ENCODE measurements around the gene DAB2.

Gene DAB2

DNA sequence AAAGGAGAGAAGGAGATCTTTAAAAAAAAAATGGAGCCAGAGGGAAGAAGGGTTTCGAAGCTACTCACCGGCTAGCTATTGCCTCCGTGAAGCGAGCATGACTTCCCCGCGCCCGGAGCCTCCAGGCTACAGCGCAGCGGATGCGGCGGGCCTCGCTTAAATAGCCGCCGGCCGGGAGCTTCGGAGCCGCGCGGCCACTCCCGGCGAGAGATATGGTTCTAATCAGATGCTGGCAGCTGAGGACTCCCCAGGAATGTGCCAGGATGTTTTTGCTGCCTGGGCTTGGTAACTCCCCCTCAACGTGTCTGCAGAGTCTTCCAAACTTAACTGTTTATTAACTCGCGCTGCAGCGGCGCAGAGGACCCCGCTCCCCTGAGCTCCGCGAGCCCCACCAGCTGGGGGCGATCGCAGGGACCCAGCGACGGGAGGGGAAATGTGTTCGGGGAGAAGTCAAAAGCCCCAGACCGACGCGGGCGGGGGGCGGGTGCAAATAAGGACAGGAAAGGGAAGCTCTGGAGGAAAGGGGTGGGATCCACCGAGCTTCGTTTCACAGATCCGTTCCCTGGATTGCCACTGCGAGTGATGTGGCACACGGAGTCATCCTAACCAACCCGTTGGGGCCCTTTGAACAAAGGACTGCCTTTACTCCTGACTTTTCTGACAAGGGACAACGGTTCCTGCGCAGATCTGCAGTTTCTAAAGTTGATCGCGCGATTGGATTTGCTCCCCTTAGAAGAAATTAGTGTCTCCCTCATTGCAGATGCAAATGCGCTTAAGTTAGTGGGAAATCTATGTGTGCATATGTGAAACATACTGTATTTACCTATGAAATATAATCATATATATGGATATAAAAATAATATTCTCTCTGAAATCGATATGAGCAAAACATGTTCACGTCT lies at the start of gene DAB2:
DAB2 (minus strand) TSS at position 245 of the 902 bp plus-strand sequence. CDS start 30,660 bp downstream, outside the sequence.
- DNase-seq (ENCODE audit: low read depth): peak; percentile 13

DNA sequence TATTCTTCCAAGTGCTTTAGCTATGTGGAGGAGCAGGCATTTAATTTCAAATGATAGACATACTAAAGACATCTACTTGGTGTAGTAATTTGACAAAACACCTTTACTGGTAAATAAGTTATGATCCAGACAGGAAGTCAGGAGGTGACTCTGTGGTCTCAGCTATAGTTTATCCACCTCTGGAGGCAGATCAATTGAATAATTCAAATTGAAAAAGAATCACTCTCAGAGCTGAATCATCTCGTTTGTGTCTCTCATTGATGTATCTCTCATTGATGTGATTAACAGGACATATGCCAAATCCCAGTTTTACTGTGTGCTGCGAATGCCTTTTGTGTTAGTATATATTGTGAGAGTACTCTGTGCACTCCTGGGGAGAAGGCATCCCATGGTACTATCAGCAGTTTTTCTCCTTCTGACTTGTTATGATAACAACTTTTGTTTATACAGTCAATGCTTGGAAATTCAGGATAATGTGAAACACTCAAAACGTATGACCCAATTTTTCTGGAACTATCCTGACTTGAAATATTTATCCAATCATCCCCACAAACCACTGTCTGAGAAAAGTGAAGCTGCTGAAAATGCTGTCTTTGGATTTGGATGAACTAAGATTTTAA lies 48.5 kb upstream of the DAB2 start:
- DNase-seq (ENCODE audit: low read depth): no peak

DNA sequence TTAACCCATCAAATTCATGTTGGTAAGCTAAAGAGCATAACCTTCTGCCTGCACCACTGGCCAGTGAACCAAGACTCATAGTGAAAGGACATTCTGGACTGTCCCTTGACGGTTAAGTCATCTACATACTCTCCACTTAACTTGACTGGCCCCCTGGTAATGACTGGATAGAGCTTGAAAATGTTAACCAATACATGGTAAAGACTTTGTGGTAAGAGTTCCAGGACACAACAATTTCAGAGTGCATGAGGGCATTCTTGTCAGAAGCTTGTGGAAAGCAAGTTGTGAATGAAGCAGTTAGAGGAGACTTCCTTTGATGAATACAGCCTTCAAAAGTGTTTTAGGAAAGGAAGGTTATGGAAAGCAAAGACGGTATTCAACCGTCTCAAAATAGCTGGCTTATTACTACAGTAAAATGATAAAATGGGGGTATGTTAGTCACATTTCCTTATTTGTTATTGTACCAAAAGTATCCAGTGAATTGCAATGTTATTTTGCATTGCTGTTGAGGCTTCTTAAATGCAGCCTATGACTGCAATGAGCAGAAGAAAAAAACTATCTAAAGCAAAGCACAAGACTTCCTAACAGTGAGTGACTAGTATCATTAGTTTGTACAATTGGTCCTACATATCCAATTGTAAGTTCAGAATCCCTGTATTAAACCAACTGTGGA lies 47.2 kb upstream of the DAB2 start:
- DNase-seq (ENCODE audit: low read depth): no peak

DNA sequence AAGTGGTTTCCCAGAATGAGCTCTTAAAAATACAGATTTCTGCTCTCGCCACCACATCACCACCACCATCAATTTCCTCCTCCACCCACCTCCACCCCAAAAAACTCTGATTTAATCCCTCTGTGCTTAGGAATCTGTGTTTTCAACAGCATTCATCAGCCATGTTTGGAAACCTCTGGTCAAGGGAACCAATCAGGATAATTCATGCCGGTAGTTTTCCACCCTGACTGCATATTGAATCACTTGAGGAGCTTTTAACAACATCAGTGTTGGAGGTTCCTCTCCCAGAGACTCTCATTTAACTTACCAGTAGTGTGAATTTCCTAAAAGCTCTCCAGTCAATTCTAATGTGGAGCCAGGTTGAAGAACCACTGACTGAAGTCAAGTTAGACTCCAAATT lies 46.0 kb upstream of the DAB2 start:
- DNase-seq (ENCODE audit: low read depth): no peak

DNA sequence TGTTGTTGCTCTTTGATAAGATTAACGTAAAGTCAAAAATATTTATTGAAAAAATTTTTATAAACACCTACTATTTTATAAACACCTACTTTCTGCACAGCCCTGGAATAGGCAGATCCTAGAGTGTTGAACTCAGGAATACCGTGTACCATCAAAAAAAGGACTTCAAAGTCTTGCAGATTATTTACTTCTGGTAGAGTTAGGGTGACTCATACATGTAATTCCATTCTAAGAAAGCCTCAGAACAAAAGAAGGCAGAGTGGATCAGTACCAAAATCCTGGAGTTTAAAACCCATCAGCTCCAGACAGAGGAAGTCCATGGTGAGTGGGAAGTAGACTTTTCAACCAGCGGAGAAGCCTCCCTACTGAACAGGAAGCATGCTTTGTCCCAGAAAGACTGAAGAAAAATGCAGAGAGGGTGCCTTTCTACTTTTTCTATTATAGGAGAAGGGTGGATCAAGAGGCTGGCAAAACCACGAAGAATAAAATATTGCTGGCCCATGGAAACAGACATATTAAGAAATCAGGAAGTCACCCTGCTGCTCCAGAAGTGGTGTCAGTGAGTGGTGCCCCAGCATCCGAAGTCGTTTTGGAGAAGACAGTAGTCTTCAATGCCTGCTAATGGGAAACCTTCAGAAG lies 45.1 kb upstream of the DAB2 start:
- DNase-seq (ENCODE audit: low read depth): no peak

DNA sequence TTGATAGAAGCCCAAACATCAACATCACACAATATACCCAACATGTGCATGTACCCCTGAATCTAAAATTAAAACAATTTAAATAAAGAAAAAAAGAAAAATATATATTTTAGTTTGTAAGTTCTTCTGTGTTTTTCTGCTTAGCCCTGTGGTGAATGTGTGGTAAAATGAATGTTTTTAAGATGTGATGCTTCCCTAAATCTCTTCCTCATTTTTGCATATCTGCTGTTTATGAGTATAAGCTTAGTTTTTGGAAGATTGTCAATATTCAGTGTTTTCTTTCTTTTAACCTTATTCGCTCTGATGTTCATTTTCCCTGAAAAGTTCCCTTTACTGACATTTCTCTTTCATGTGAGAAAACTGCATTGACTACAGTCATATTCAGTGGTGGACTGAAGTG lies 44.4 kb upstream of the DAB2 start:
- no peak for DNase-seq (ENCODE audit: low read depth)

DNA sequence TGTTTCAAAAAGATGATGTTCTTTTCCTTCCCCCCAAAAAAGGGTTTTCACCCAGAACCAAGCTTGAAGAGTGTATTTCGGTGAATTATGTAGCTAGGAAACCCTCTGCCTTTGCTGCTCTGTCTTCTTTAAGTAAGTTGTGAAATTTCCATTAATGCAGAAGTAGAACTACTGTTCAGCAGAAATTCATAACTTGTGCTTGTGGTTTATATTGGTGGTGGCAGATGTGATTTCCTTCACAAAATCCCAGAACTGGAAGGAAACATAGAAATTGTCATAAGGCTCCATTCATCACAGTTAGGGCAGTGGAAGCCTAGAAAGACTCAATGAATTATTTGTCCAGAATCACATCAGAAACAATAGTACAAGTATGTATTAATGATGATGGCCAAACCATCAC lies 42.1 kb upstream of the DAB2 start:
- DNase-seq (ENCODE audit: low read depth): no peak

DNA sequence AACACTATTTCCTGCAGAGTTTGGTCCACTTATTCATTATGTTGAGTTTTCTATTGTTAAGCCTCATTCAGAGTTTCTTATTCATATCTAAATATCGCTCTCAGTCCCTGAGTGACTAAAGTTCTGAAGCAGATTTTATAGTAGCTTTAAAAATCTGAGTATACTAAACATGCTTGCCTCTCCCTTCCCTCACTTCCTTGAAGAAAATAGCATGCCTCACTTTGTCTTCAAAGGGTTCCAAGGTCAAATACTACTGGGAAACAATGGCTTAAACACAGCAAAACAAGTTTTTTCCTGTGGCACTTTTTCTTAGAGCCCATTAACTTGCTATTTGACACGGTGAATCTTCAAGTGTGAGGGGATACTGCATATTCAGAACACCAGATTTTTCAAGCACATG lies 41.1 kb upstream of the DAB2 start:
- DNase-seq (ENCODE audit: low read depth): no peak

DNA sequence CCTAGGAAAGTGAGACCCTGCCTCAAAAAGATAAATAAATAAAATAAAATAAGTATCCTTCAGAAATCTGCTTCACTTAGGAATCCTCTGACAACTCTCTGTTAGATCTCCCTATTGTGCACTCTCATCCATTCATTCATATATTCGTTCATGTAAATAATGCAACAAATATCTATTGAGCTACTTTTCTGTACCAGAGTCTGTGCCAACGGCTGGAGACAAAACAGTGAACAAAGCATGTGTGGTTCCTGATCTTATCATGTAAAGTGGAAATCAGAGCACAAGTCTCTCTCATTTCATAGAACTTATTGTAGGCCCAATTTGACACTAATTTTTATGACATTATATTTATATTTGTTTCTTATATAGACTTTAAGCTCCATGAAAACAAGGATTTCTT lies 40.3 kb upstream of the DAB2 start:
- no peak for DNase-seq (ENCODE audit: low read depth)

DNA sequence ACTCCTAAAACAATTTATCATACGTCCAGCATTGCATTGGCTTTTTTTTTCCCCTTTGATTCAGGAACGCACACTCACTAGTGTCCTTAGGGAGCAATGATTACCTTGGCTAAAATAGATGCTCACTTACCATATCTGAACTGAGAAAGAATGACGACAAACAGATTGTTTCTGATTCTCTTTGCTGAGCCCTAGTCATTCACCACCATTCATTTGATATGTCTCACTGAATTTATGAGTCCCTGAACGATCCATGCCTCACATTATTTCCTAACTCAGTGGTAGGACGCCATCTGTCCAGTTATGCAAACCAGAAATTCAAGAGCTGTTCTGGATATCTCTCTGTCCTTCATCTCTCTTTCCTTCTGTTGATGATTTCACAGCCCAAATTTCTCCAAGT lies 39.3 kb upstream of the DAB2 start:
- DNase-seq (ENCODE audit: low read depth): no peak

DNA sequence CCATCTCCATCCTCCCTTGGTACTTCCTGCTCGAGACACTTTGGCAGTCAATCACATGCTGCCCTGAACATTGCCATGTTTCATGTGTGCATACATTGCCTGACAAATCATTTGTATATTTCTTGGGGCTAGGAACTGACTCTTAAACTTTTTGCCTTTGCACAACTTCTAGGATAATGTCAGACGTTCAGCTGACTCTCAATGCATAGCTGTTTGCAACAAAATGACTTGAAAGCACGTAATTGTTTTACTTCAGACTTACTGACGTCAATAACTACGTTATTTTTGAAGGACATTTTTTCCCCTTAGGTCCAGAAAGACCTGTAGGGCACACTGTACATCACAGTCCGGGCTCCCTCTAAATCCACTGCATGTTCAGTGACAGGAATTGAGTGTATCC lies 37.4 kb upstream of the DAB2 start:
- DNase-seq (ENCODE audit: low read depth): no peak

DNA sequence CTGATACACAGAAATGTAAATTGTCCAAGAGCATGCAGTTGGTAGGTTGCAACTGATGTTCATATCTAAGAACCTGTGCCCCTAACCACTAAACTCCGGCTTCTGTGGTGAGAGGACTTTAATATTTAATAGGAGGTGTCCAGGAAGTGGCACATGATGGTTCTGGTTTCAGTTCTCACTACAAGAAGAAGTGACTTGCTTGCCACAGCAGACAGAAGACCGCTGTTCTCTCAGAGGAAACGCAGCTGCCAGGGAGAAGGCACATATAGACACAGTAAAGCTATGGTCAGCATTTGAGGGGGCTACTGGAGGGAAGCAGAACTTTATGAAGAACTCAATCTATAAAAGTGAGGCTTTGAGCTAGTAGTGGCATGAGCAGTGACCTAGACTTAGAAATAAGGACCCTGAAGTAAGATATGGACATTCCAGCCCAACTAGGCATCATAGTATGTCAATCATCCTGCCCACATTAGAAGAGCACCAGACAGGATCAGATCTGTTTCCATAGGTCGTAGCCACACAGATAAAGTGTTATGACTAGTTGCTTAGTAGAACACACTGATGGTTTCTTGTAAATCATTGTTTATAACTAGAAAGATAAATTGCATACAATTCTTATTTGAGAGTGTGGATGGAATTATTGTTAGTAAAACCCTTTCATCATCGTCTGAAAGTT lies 36.4 kb upstream of the DAB2 start:
- DNase-seq (ENCODE audit: low read depth): no peak

DNA sequence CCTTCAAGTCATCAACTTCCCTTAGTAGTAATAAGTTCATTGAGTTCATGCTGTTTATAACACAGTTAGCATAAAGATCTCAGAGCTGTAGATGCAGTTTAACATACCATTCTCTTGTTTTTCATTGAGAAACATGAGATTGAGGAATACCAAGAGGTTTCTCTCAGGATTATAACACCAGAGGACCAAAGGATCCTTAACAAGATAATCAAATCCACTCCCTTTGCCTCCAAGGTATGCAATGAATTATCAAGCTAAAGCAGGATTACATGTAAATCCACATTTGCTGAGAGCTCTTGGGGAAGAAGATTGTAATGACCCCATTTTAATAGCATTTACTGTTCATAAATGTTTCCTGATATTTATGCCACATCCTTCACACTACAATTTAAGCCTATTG lies 35.1 kb upstream of the DAB2 start:
- DNase-seq (ENCODE audit: low read depth): no peak

DNA sequence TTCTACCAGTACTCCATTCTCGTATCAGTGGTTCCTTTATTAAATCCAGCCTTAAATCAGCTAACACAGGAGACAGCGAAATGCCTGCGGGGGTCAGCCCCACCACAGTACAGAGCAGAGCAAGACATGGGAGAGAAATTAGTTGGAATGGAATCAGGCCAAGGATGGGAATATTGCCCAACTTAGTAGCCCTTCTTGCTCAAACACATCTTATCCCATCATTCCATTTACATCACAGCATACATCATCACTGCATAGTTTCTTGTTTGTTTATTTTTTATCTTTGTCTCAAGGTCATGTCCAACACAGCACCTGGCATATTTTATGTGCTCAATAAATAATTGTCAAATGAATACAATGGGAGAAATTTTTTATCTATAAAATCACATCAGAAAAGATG lies 34.3 kb upstream of the DAB2 start:
- DNase-seq (ENCODE audit: low read depth): no peak

DNA sequence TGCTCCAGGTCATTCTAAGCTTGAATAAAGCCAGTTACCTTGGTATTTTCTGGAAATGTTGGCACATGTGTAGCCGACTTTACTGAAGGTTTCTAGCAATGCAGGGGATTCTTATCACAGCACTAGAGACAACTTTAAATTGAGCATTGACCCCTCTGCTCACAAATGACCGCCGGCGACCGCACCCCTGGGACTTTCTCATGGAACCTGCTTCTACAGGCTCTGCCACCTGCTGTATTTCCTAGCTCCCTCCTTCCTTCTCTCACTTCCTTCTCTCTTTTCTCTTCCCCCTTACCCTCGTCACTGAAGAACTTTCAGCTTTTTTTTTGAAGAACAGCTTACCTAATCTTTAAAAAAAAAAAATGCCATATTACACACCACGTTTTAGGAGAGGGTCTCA lies 30.9 kb upstream of the DAB2 start:
- no peak for DNase-seq (ENCODE audit: low read depth)

DNA sequence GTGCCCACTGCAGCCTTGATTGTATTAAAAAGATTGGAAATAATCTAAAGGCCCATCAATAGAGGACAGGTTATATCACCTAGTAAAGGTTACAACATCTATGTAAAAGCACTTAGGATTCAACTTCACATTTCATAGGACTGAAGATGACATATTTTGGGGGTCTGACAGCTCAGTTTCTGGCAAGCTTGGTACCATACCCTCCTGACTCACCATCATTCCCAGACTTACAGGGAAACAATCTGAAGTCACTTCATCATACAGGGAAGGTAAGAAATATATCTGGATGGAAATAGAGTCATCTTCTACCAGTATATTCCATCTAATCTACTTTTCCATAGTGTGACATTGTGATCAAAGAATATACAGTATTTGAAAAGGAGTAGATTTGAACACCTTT lies 28.8 kb upstream of the DAB2 start:
- no peak for DNase-seq (ENCODE audit: low read depth)

DNA sequence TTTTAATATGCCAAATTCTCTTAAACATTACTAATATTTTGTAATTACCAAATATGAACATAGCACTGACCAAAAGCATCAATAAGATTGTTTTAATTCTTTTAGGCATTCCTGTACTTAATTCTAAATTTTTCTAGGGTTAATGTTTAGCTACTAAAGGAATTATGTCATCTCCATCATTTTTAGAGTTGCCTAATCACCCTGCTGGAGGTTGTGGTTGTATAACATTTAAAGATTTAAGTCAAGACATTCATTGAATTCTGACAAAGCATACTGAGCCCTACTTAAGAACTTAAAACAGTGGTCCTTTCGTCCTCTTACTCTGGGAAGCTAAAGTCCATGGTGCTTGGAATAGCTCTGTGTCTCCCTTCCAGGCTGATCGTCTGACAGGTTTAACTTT lies 28.1 kb upstream of the DAB2 start:
- DNase-seq (ENCODE audit: low read depth): no peak

DNA sequence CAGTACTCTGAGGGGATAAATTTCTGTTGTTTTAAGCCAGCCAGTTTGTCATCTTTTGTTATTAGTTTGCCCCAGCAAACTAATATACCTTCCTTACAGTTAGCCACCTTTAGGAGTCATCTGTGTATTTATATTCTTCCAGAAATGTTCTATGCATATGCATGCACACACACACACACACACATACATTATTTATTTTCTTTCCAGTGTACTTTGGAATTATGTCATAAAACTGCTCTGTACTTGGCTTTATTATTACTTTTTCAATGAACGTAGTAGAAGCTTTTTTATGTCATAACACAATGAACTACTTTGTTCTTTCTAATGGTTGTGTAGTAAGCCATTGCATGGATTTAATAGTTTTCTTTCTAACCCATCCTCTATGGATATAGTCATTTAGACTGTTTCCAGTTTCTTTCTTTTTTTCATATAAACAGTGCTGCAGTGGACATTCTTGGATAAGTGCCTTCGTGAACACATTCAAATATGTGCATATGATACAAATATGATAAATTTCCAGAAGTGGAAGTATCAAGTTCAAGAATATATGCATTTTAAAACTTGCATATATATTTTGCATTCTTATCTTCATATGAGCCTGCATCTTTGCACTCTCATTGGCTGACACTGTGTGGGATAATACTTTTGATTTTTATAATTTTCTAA lies 26.6 kb upstream of the DAB2 start:
- no peak for DNase-seq (ENCODE audit: low read depth)

DNA sequence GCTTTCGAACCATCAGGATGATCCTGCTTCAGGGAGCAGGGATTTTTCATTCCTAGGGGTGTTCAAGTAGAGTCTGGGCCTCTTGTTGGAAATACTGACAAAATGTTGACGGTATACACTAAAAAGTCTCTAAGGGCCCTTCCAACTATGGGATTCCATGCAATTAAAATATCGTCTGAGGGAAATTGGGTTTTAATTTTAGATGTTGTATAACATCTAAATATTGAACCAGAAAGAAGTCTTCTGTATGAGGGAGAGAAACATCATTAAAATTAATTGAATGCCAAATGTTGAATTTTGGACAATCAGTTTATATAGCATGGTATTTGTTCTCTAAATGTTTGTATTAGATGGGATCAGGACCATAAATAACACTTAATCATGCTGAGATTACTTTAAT lies 25.7 kb upstream of the DAB2 start:
- DNase-seq (ENCODE audit: low read depth): no peak

DNA sequence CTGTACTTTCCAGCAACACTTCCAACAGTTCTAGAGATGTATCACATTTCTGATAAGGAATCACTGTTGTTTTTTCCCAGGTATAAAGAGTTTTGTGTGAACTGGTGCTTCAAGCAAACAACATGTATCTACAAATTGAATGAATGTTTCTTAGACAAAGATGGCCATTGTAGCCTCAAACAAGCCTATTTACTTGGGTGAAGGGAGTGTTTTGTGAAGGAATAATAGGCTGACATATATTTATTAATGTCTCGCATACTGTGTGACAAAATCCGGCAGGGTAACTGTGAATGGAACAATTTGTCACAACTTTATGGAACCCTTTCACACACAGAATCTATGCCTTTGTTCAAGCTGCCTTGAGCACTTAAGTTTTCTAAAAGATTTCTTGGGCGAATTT lies 24.8 kb upstream of the DAB2 start:
- DNase-seq (ENCODE audit: low read depth): no peak

DNA sequence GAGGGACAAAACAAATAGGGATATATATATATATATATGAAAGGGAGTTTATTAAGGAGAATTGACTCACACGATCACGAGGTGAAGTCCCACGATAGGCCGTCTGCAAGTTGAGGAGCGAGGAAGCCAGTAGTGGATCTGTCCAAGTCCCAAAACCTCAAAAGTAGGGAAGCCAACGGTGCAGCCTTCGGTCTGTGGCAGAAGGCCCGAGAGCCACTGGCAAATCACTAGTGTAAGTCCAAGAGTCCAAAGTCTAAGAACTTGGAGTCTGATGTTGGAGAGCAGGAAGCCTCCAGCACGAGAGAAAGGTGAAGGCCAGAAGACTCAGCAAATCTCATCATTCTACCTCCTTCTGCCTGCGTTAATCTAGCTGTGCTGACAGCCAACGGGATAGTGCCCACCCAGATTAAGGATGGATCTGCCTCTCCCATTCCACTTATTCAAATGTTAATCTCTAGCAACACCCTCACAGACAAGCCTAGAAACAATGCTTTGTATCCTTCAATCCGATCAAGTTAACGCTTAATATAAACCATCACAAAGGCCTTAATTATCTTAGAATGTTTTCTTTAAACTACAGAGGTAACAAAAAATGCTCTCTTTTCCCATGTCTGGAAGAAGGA lies 23.8 kb upstream of the DAB2 start:
- DNase-seq (ENCODE audit: low read depth): no peak
